MM.1S (cell line): ENCODE results near the gene CAVIN3.

Experiments
- DNase-seq: peaks from one replicate; pipeline ENCODE4 v3.0.0-alpha.2; 2015
- H2AFZ ChIP-seq: fragments of 300-600 bp; sonication (generic); 2 replicates; pipeline ENCODE4 v1.6.0; 2016; ENCODE audit warnings: antibody characterized with exemption, low read length
- H3F3A ChIP-seq: fragments of 300-600 bp; sonication (generic); 2 replicates; pipeline ENCODE4 v1.6.1; 2016; ENCODE audit warnings: mild to moderate bottlenecking, antibody characterized with exemption, low read length, moderate library complexity, mixed read lengths; ENCODE audit not compliant: insufficient read depth
- H3K27ac ChIP-seq: fragments of 300-600 bp; sonication (generic); 2 replicates; pipeline ENCODE4 v1.5.1; 2016; ENCODE audit warnings: mild to moderate bottlenecking, low read length
- H3K27me3 ChIP-seq: fragments of 300-600 bp; sonication (generic); replicated peaks from 2 replicates; pipeline ENCODE4 v1.6.0; 2016; ENCODE audit warnings: low read length; ENCODE audit not compliant: insufficient read depth
- H3K36me3 ChIP-seq: fragments of 300-600 bp; sonication (generic); replicated peaks from 2 replicates; pipeline ENCODE4 v1.6.1; 2016; ENCODE audit warnings: mild to moderate bottlenecking, low read length, mixed read lengths; ENCODE audit not compliant: insufficient read depth
- H3K4me1 ChIP-seq: fragments of 300-600 bp; sonication (generic); 2 replicates; pipeline ENCODE4 v1.6.1; 2016; ENCODE audit warnings: low read length, mixed read lengths
- H3K4me2 ChIP-seq: fragments of 300-600 bp; sonication (generic); 2 replicates; pipeline ENCODE4 v1.6.0; 2016; ENCODE audit warnings: low read depth, low read length
- H3K4me3 ChIP-seq: fragments of 300-600 bp; sonication (generic); 2 replicates; pipeline ENCODE4 v1.5.1; 2016; ENCODE audit warnings: low read length, mixed read lengths
- H3K79me2 ChIP-seq: fragments of 300-600 bp; sonication (generic); 2 replicates; pipeline ENCODE4 v1.6.1; 2016; ENCODE audit warnings: mixed run types, low read length, mixed read lengths
- H3K9ac ChIP-seq: fragments of 300-600 bp; sonication (generic); 2 replicates; pipeline ENCODE4 v1.6.1; 2016; ENCODE audit warnings: low read length, mixed read lengths
- H3K9me2 ChIP-seq: fragments of 300-600 bp; sonication (generic); replicated peaks from 2 replicates; pipeline ENCODE4 v1.6.1; 2016; ENCODE audit warnings: mild to moderate bottlenecking, low read length, mixed read lengths; ENCODE audit not compliant: insufficient read depth
- H3K9me3 ChIP-seq: fragments of 300-600 bp; sonication (generic); replicated peaks from 2 replicates; pipeline ENCODE4 v1.6.1; 2016; ENCODE audit warnings: mild to moderate bottlenecking, low read length, mixed read lengths; ENCODE audit not compliant: insufficient read depth
- H4K20me1 ChIP-seq: fragments of 300-600 bp; sonication (generic); 2 replicates; pipeline ENCODE4 v1.6.1; 2016; ENCODE audit warnings: mild to moderate bottlenecking, low read length, moderate library complexity, mixed read lengths; ENCODE audit not compliant: insufficient read depth
- EZH2 ChIP-seq: fragments of 300-600 bp; sonication (generic); optimal IDR thresholded peaks from 2 replicates; pipeline ENCODE3; 2017; ENCODE audit warnings: low read depth, mild to moderate bottlenecking, antibody characterized with exemption, low read length, mixed read lengths
- EZH2phosphoT487 ChIP-seq: fragments of 300-600 bp; sonication (generic); IDR thresholded peaks from 2 replicates; pipeline ENCODE4 v1.6.1; 2018; ENCODE audit warnings: antibody characterized with exemption, low read length
- TF ChIP-seq, protein P1 (sequence below): fragments of 300-600 bp; sonication (generic); IDR thresholded peaks from 2 replicates; pipeline ENCODE4 v1.5.1; 2016; ENCODE audit warnings: antibody characterized with exemption, low read length, mixed read lengths

Gene CAVIN3

DNA sequence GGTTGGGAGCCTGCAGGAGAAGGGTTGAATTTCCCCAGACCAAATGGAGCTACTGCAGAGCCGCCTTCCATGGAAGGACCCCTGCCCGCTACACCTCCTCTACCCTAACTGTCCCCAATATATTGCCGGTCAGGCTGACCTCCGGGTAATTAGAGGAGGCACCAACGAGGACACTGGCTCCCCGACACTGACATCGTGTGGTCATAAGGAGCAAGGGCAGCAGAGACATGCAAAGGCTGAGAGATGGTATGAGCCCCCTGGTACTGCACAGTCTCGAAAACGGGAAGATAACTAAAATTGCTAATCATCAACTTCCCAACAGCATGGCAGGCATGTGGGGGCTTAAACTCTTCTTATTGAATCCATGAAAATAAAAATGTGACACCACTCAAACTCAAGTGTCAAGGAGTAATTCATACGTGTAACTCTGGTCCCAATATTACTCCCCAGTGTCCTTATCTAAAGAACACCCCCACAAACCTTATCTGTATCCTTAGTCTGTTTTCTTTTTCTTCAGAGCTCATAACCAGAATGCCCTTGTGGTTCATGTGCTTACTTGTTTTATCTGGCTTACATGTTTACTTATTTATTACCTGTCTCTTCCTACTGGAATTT, 4.4 kb downstream of the CAVIN3 start:
- H3K4me3 ChIP-seq = no peak overlapping the region
- H3K79me2 ChIP-seq = no peaks in the 10 kb centered on the region
- H3K9me2 ChIP-seq = no peaks in the 10 kb centered on the region
- no peak overlapping the region for H3K27ac ChIP-seq
- no peaks in the 10 kb centered on the region for H3K27me3 ChIP-seq
- H3K9me3 ChIP-seq = no peaks in the 10 kb centered on the region
- no peak overlapping the region for H3K9ac ChIP-seq
- no peaks in the 10 kb centered on the region for H3K36me3 ChIP-seq
- no peaks in the 10 kb centered on the region for H3K4me1 ChIP-seq
- no peak overlapping the region for H2AFZ ChIP-seq
- H3F3A ChIP-seq = no peaks in the 10 kb centered on the region
- peak; percentile 57 for DNase-seq
- no peak for TF ChIP-seq EZH2
- TF ChIP-seq, protein P1, sequence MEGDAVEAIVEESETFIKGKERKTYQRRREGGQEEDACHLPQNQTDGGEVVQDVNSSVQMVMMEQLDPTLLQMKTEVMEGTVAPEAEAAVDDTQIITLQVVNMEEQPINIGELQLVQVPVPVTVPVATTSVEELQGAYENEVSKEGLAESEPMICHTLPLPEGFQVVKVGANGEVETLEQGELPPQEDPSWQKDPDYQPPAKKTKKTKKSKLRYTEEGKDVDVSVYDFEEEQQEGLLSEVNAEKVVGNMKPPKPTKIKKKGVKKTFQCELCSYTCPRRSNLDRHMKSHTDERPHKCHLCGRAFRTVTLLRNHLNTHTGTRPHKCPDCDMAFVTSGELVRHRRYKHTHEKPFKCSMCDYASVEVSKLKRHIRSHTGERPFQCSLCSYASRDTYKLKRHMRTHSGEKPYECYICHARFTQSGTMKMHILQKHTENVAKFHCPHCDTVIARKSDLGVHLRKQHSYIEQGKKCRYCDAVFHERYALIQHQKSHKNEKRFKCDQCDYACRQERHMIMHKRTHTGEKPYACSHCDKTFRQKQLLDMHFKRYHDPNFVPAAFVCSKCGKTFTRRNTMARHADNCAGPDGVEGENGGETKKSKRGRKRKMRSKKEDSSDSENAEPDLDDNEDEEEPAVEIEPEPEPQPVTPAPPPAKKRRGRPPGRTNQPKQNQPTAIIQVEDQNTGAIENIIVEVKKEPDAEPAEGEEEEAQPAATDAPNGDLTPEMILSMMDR = peak; percentile 89
- no peaks in the 10 kb centered on the region for H4K20me1 ChIP-seq
- no peak overlapping the region for H3K4me2 ChIP-seq

DNA sequence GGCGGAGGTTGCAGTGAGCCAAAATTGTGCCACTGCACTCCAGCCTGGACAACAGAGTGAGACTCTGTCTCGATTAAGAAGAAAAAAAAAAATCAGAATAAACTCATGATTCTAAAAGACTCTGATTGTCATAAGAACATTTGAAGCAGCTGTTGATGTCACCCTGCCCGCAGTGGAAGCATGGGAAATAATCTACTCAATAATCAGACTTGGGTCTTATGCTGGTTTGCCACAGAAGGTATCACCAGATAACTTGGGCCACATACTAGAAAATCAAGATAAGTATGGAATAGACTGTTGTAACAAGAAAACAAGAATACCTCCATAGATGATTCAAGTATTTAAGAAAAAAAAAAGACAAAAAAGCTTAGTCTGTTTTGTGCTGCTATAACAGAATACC, 8.2 kb downstream of the CAVIN3 start:
- Histone ChIP-seq H3K9ac (no peak overlapping the region), H4K20me1 (no peaks in the 10 kb centered on the region), H3K9me2 (no peaks in the 10 kb centered on the region), H2AFZ (no peak overlapping the region), H3K27ac (no peak overlapping the region), H3K4me3 (no peak overlapping the region), H3K79me2 (no peaks in the 10 kb centered on the region), H3K9me3 (no peaks in the 10 kb centered on the region), H3K36me3 (no peaks in the 10 kb centered on the region), H3F3A (no peaks in the 10 kb centered on the region), H3K27me3 (no peaks in the 10 kb centered on the region), H3K4me1 (no peaks in the 10 kb centered on the region), H3K4me2 (no peak overlapping the region)
- TF ChIP-seq EZH2 (no peak), EZH2phosphoT487 (no peak)
- TF ChIP-seq, protein P1 = no peak
- no peak for DNase-seq

DNA sequence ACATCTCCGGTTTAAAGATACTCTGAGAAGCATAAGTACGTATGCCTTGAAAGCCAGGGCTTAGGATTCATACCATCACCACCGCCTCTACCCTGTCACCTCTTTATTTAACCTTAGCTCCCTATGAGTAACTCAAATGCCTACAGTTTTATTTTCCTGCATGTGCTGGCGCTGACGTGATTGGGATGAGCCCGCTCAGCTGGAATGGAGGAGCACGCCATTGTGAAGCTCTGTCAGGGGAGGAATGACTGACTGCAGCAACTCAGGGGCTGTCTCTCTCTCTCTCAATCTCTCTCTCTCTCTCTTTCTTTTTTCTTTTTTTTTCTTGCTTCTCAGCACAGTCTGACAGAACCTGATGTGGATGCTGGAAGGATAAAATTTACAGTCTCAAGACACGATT, 12.4 kb downstream of the CAVIN3 start:
- H3K27ac ChIP-seq = no peak overlapping the region
- no peak overlapping the region for H3K4me2 ChIP-seq
- H3K9me2 ChIP-seq = no peaks in the 10 kb centered on the region
- no peak overlapping the region for H3K9ac ChIP-seq
- no peaks in the 10 kb centered on the region for H3K36me3 ChIP-seq
- no peak overlapping the region for H3K4me3 ChIP-seq
- H4K20me1 ChIP-seq = no peaks in the 10 kb centered on the region
- H2AFZ ChIP-seq = no peak overlapping the region
- DNase-seq = no peak
- H3F3A ChIP-seq = no peaks in the 10 kb centered on the region
- H3K9me3 ChIP-seq = no peaks in the 10 kb centered on the region
- no peaks in the 10 kb centered on the region for H3K79me2 ChIP-seq
- TF ChIP-seq EZH2phosphoT487 = no peak
- TF ChIP-seq EZH2 = no peak
- TF ChIP-seq, protein P1 = no peak
- H3K4me1 ChIP-seq = no peaks in the 10 kb centered on the region
- no peaks in the 10 kb centered on the region for H3K27me3 ChIP-seq
